A549 (cell line): ENCODE measurements around the gene ATP11A.

Experiments
- MYC ChIP-seq: IDR thresholded peaks from 2 replicates; pipeline ENCODE4 v1.6.1; 2012; ENCODE audit warnings: mild to moderate bottlenecking, inconsistent platforms, low read length, improper control_type of control experiment, borderline replicate concordance
- POLR2A ChIP-seq: IDR thresholded peaks from 2 replicates; pipeline ENCODE4 v1.6.1; 2012; ENCODE audit warnings: mild to moderate bottlenecking, low read length
- TF ChIP-seq, protein P1 (sequence below): fragments of >200 bp; sonication (Bioruptor Twin); formaldehyde crosslinking; IDR thresholded peaks from 3 replicates; pipeline ENCODE4 v1.5.1; 2016
- TF ChIP-seq, protein P2 (sequence below): fragments of 200-600 bp; sonication (generic); IDR thresholded peaks from 2 replicates; pipeline ENCODE4 v1.6.1; 2016; ENCODE audit warnings: antibody characterized with exemption, mild to moderate bottlenecking, moderate library complexity

- TF ChIP-seq, protein P1, sequence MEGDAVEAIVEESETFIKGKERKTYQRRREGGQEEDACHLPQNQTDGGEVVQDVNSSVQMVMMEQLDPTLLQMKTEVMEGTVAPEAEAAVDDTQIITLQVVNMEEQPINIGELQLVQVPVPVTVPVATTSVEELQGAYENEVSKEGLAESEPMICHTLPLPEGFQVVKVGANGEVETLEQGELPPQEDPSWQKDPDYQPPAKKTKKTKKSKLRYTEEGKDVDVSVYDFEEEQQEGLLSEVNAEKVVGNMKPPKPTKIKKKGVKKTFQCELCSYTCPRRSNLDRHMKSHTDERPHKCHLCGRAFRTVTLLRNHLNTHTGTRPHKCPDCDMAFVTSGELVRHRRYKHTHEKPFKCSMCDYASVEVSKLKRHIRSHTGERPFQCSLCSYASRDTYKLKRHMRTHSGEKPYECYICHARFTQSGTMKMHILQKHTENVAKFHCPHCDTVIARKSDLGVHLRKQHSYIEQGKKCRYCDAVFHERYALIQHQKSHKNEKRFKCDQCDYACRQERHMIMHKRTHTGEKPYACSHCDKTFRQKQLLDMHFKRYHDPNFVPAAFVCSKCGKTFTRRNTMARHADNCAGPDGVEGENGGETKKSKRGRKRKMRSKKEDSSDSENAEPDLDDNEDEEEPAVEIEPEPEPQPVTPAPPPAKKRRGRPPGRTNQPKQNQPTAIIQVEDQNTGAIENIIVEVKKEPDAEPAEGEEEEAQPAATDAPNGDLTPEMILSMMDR = no peak
- no peak for TF ChIP-seq MYC
- TF ChIP-seq, protein P2, sequence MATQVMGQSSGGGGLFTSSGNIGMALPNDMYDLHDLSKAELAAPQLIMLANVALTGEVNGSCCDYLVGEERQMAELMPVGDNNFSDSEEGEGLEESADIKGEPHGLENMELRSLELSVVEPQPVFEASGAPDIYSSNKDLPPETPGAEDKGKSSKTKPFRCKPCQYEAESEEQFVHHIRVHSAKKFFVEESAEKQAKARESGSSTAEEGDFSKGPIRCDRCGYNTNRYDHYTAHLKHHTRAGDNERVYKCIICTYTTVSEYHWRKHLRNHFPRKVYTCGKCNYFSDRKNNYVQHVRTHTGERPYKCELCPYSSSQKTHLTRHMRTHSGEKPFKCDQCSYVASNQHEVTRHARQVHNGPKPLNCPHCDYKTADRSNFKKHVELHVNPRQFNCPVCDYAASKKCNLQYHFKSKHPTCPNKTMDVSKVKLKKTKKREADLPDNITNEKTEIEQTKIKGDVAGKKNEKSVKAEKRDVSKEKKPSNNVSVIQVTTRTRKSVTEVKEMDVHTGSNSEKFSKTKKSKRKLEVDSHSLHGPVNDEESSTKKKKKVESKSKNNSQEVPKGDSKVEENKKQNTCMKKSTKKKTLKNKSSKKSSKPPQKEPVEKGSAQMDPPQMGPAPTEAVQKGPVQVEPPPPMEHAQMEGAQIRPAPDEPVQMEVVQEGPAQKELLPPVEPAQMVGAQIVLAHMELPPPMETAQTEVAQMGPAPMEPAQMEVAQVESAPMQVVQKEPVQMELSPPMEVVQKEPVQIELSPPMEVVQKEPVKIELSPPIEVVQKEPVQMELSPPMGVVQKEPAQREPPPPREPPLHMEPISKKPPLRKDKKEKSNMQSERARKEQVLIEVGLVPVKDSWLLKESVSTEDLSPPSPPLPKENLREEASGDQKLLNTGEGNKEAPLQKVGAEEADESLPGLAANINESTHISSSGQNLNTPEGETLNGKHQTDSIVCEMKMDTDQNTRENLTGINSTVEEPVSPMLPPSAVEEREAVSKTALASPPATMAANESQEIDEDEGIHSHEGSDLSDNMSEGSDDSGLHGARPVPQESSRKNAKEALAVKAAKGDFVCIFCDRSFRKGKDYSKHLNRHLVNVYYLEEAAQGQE = no peak
- TF ChIP-seq POLR2A = no peak
Measured at GRCh38 chr13:112716461-112716820, 26.6 kb downstream of the ATP11A start.
